GM12873 (cell line): Measurements from ENCODE around the gene ST3GAL3.

ENCODE experiments used
- CTCF ChIP-seq: IDR thresholded peaks from 2 replicates; pipeline ENCODE4 v1.5.1; 2012; ENCODE audit warnings: low read depth, mild to moderate bottlenecking, moderate library complexity, low read length, control low read depth; ENCODE audit not compliant: insufficient read depth; ENCODE audit errors: missing control alignments

Gene ST3GAL3

GRCh38 chr1:43921022-43921421 lies 213.7 kb downstream of the ST3GAL3 start:
- no peak for TF ChIP-seq CTCF

GRCh38 chr1:43924516-43924915 lies 217.2 kb downstream of the ST3GAL3 start:
- no peak for TF ChIP-seq CTCF

- TF ChIP-seq CTCF: no peak
Measured at GRCh38 chr1:43925846-43926245, 218.5 kb downstream of the ST3GAL3 start.

GRCh38 chr1:43930168-43930948 lies 223.0 kb downstream of the ST3GAL3 start:
- peak; percentile 73 for TF ChIP-seq CTCF

- TF ChIP-seq CTCF: no peak
Measured at GRCh38 chr1:43930949-43931275, 223.6 kb downstream of the ST3GAL3 start.

- TF ChIP-seq CTCF: no peak
Measured at GRCh38 chr1:43931711-43932660, 224.7 kb downstream of the ST3GAL3 start.

GRCh38 chr1:43932786-43933385 lies 225.6 kb downstream of the ST3GAL3 start:
- no peak for TF ChIP-seq CTCF
